ENCODE data around the gene ARRDC3. TPM values are rescaled to one million over a fixed set of nuclear protein-coding genes. Genes with fewer than 3 reads are reported as not detected.
"Not testable (repeated sequence)": the region's sequence is repeated elsewhere in the genome, so short reads cannot be mapped to it uniquely, and the experiment has no call there.

Gene ARRDC3
- total RNA-seq, 6 experiments from 2014 or later = 26.2 to 45.0 (median 38.1) TPM

DNA sequence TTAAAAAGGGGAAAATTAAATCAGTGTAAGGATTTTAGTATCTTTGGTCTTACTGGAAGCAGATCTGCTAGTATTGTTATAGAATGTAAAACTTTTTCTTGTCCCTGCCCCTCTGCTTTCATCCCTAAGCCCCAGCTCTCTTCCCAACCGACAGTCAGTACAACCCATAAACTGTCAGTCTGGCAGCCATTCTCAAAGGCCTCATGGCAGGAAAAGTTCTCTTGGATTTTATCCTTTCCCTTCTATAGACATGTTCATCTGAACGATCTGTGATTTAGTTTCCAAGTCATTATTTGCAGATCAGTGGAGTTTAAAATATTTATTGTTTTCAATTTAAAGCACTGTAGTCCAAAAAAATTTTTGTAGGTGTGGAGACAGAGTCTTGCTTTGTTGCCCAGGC lies 39.2 kb downstream of the ARRDC3 start:
- TF ChIP-seq, protein P1, sequence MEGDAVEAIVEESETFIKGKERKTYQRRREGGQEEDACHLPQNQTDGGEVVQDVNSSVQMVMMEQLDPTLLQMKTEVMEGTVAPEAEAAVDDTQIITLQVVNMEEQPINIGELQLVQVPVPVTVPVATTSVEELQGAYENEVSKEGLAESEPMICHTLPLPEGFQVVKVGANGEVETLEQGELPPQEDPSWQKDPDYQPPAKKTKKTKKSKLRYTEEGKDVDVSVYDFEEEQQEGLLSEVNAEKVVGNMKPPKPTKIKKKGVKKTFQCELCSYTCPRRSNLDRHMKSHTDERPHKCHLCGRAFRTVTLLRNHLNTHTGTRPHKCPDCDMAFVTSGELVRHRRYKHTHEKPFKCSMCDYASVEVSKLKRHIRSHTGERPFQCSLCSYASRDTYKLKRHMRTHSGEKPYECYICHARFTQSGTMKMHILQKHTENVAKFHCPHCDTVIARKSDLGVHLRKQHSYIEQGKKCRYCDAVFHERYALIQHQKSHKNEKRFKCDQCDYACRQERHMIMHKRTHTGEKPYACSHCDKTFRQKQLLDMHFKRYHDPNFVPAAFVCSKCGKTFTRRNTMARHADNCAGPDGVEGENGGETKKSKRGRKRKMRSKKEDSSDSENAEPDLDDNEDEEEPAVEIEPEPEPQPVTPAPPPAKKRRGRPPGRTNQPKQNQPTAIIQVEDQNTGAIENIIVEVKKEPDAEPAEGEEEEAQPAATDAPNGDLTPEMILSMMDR (IDR thresholded peaks at IDR 0.05) = no peak
- H3K27ac Mint-ChIP-seq = no peak overlapping the region
- no peak for DNase-seq
- H3K27me3 Mint-ChIP-seq (ENCODE audit: insufficient read depth) = no peaks in the 10 kb centered on the region; the same call in none of the 2 replicates
- H3K9me3 Mint-ChIP-seq = no peaks in the 10 kb centered on the region; the same call in none of the 2 replicates
- H3K36me3 Mint-ChIP-seq (ENCODE audit: low read depth) = no peaks in the 10 kb centered on the region; the same call in 1 of the 2 replicates
- peaks cover 6% of the 10 kb centered on the region for H3K4me1 Mint-ChIP-seq (ENCODE audit: low read depth)
- no peak overlapping the region for H3K4me3 Mint-ChIP-seq

DNA sequence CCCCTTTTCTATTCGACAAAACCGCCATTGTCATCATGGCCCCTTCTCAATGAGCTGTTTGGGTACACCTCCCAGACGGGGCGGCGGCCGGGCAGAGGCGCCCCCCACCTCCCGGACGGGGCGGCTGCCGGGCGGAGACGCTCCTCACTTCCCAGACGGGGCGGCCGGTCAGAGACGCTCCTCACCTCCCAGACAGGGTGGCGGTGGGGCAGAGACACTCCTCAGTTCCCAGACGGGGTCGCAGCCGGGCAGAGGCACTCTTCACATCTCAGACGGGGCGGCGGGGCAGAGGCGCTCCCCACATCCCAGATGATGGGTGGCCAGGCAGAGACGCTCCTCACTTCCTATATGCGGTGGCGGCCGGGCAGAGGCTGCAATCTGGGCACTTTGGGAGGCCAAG lies 40.2 kb downstream of the ARRDC3 start:
- not testable (repeated sequence) for H3K27ac Mint-ChIP-seq; H3K36me3 Mint-ChIP-seq (ENCODE audit: low read depth); H3K4me1 Mint-ChIP-seq (ENCODE audit: low read depth); H3K4me3 Mint-ChIP-seq; H3K27me3 Mint-ChIP-seq (ENCODE audit: insufficient read depth); H3K9me3 Mint-ChIP-seq; DNase-seq

DNA sequence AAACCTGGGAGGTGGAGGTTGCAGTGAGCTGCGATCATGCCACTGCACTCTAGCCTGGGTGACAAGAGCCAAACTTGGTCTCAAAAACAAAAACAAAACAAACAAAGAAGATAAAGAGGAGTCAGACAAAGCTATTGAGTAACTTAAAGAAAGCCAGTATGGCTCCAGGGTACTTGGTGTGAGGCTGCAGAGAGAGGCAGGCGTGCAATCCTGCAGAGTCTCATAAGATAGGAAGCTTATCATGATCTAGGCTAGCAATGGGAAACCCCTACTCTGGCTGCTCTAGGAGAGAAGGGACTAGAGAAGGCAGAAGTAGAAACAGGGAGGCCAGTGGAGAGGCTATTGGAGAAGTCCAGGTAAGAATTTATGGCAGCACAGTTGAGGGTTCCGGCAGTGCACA lies 42.0 kb downstream of the ARRDC3 start:
- DNase-seq = no peak
- Mint-ChIP-seq H3K36me3 (ENCODE audit: low read depth) (no peaks in the 10 kb centered on the region), H3K27me3 (ENCODE audit: insufficient read depth) (no peaks in the 10 kb centered on the region; the same call in 1 of the 2 replicates), H3K4me3 (no peak overlapping the region), H3K4me1 (ENCODE audit: low read depth) (peaks cover 6% of the 10 kb centered on the region), H3K9me3 (no peaks in the 10 kb centered on the region), H3K27ac (no peak overlapping the region)
- TF ChIP-seq, protein P1 (IDR thresholded peaks at IDR 0.05) = no peak

DNA sequence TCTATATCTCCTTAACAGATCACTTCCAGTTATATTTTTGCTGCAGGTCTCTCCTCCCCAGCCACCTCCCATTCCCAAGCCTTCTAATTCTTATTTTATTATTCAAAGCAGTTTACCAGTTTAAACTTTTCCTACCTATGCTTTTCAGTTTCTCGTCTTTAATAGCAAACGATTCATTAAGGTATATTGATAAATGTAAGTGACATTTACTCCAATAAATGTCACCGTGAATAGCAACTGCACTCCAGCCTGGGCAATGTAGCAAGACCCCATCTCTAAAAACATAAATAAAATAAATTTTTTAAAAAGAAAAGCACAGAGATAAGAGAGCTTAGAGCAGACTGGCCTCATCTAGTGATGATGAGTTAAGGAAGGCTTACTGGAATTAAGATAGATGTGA lies 42.6 kb downstream of the ARRDC3 start:
- H3K36me3 Mint-ChIP-seq (ENCODE audit: low read depth) = no peaks in the 10 kb centered on the region
- H3K4me1 Mint-ChIP-seq (ENCODE audit: low read depth) = peaks cover 6% of the 10 kb centered on the region
- H3K27ac Mint-ChIP-seq = no peak overlapping the region
- H3K9me3 Mint-ChIP-seq = no peaks in the 10 kb centered on the region
- no peaks in the 10 kb centered on the region; the same call in 1 of the 2 replicates for H3K27me3 Mint-ChIP-seq (ENCODE audit: insufficient read depth)
- H3K4me3 Mint-ChIP-seq = no peak overlapping the region
- TF ChIP-seq, protein P1 (IDR thresholded peaks at IDR 0.05) = no peak
- no peak for DNase-seq

DNA sequence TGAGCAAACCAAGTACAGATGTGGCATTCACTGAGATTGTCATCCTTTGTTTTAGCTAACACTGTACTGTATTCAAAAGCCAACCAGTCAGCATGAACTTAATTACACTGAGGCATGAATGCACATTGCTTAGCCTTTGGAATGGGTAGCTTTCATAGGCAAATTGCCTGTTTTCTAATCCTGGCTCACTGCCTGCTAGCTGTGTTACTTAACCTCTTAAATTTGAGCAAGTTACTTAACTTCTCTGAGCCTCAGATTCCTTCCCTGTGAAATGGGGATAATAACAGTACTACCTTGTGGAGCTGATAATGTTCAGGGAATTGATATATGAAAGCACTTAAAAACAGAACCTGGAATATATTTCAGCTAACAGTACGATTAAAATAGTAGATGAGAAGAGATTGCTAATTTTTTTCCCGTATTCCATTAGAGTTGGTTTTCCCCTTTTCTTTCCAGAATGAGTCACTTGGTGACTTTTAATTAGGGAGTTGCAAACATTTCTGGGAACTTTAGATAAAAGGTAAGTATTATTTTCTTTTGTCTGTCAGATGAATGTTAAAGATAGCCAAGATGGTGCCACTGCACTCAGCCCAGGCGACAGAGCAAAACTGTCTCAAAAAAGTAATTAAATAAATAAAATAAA lies 43.9 kb downstream of the ARRDC3 start:
- TF ChIP-seq, protein P1 (IDR thresholded peaks at IDR 0.05) = no peak
- no peaks in the 10 kb centered on the region for H3K36me3 Mint-ChIP-seq (ENCODE audit: low read depth)
- DNase-seq = no peak
- H3K4me3 Mint-ChIP-seq = no peak overlapping the region
- H3K27ac Mint-ChIP-seq = no peak overlapping the region
- H3K27me3 Mint-ChIP-seq (ENCODE audit: insufficient read depth) = no peaks in the 10 kb centered on the region; the same call in 1 of the 2 replicates
- H3K4me1 Mint-ChIP-seq (ENCODE audit: low read depth) = peaks cover 6% of the 10 kb centered on the region
- no peaks in the 10 kb centered on the region for H3K9me3 Mint-ChIP-seq

DNA sequence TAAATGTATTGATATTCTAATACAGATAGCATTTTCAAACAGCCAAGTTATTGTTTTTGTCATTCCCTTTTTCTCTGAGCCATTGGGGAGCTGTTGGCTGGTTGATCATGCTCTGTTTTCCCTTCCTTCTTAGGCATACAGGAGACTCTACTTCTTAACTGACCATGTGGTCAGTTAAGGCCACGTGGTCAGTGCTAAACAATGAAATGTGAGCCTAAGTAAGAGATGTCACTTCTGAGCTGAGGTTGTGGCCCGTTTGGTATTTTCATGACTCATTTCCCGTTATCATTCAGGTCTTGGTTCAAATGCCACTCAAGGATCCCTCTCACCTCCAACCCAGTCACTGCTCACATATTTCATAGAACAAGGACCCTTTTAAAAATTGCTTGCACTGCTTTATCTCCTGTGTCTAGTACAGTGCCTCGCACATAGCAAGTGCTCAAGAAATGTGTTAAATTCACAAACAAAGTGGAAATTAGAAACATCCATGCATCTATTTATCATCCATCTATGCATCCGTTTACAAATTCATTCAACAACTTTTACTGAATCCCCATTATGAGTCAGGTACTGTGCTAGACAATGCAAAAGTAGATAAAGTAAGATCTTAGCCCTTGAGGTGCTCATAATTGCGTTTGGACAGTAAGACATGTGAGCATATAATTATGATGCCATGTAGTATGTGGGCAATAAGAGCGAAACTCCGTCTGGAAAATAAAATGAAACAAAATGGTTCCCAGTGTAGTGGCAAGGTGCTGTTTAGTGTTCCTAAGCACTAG lies 50.7 kb downstream of the ARRDC3 start:
- Mint-ChIP-seq H3K27ac (peak overlapping the region; percentile 64), H3K4me1 (ENCODE audit: low read depth) (peaks cover 19% of the 10 kb centered on the region), H3K36me3 (ENCODE audit: low read depth) (no peaks in the 10 kb centered on the region), H3K4me3 (peak overlapping the region; percentile 30), H3K9me3 (no peaks in the 10 kb centered on the region), H3K27me3 (ENCODE audit: insufficient read depth) (no peaks in the 10 kb centered on the region)
- TF ChIP-seq, protein P1 (IDR thresholded peaks at IDR 0.05) = no peak
- peak; percentile 58 for DNase-seq
